ENCODE measurements around the gene JAG2. TPM values are rescaled to one million over a fixed set of nuclear protein-coding genes. Genes with fewer than 3 reads are reported as not detected.

The JAG2 gene
- total and polyA plus RNA-seq, 2 of the 13 experiments (the other 11 are each of a cell fraction or from before 2014, with no cell fraction given): 0.04 to 0.16 TPM

GRCh38 chr14:105150026-105150367 is 18.6 kb downstream of the JAG2 start:
- TF ChIP-seq ZEB1 (IDR thresholded peaks at IDR 0.05; ENCODE audit: insufficient replicate concordance, low read depth) (no peak), ZNF841 (CRISPR knock-in tag; IDR thresholded peaks at IDR 0.05; ENCODE audit: borderline replicate concordance) (no peak), NFAT5 (CRISPR knock-in tag; IDR thresholded peaks at IDR 0.05) (no peak), JUND (CRISPR knock-in tag; IDR thresholded peaks at IDR 0.05) (no peak), TARDBP (CRISPR knock-in tag; IDR thresholded peaks at IDR 0.05) (no peak), ZFP36L1 (CRISPR knock-in tag; IDR thresholded peaks at IDR 0.05) (no peak)
- TF ChIP-seq, protein P1, sequence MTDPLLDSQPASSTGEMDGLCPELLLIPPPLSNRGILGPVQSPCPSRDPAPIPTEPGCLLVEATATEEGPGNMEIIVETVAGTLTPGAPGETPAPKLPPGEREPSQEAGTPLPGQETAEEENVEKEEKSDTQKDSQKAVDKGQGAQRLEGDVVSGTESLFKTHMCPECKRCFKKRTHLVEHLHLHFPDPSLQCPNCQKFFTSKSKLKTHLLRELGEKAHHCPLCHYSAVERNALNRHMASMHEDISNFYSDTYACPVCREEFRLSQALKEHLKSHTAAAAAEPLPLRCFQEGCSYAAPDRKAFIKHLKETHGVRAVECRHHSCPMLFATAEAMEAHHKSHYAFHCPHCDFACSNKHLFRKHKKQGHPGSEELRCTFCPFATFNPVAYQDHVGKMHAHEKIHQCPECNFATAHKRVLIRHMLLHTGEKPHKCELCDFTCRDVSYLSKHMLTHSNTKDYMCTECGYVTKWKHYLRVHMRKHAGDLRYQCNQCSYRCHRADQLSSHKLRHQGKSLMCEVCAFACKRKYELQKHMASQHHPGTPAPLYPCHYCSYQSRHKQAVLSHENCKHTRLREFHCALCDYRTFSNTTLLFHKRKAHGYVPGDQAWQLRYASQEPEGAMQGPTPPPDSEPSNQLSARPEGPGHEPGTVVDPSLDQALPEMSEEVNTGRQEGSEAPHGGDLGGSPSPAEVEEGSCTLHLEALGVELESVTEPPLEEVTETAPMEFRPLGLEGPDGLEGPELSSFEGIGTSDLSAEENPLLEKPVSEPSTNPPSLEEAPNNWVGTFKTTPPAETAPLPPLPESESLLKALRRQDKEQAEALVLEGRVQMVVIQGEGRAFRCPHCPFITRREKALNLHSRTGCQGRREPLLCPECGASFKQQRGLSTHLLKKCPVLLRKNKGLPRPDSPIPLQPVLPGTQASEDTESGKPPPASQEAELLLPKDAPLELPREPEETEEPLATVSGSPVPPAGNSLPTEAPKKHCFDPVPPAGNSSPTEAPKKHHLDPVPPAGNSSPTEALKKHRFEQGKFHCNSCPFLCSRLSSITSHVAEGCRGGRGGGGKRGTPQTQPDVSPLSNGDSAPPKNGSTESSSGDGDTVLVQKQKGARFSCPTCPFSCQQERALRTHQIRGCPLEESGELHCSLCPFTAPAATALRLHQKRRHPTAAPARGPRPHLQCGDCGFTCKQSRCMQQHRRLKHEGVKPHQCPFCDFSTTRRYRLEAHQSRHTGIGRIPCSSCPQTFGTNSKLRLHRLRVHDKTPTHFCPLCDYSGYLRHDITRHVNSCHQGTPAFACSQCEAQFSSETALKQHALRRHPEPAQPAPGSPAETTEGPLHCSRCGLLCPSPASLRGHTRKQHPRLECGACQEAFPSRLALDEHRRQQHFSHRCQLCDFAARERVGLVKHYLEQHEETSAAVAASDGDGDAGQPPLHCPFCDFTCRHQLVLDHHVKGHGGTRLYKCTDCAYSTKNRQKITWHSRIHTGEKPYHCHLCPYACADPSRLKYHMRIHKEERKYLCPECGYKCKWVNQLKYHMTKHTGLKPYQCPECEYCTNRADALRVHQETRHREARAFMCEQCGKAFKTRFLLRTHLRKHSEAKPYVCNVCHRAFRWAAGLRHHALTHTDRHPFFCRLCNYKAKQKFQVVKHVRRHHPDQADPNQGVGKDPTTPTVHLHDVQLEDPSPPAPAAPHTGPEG (CRISPR knock-in tag; IDR thresholded peaks at IDR 0.05): no peak
- 0% methylated on average over 1 of the region's 4 CpGs for WGBS (ENCODE audit: low lambda C conversion rate)
- Histone ChIP-seq H3K9me3 (ENCODE audit: low read length) (no peaks in the 10 kb centered on the region), H2AFZ (ENCODE audit: low read length) (no peak overlapping the region), H3K4me3 (replicated peaks in 1 of 3; ENCODE audit: insufficient read depth in 1 of 3, low read depth in 2 of 3, low read length in 3 of 3) (no peak overlapping the region), H3K27me3 (ENCODE audit: control insufficient read depth in 1 of 2, insufficient read depth in 2 of 2, low read length in 2 of 2) (peaks cover 28 to 55% of the 10 kb centered on the region in 2 experiments; a peak in 4 of 5 replicates), H4K20me1 (ENCODE audit: insufficient read depth, low read length) (no peaks in the 10 kb centered on the region), H3K27ac (ENCODE audit: extremely low read length, insufficient read depth, low read length) (no peak overlapping the region), H3K4me1 (ENCODE audit: insufficient read depth, low read length) (no peaks in the 10 kb centered on the region), H3K4me2 (ENCODE audit: low read depth, low read length) (no peak overlapping the region), H3K79me2 (ENCODE audit: insufficient read depth, low read length) (no peaks in the 10 kb centered on the region), H3K36me3 (replicated peaks in 1 of 2; ENCODE audit: control insufficient read depth in 1 of 2, insufficient read depth in 2 of 2, low read length in 2 of 2) (no peaks in the 10 kb centered on the region), H3K9ac (ENCODE audit: insufficient read depth, low read depth, low read length) (no peak overlapping the region)
- ATAC-seq: no peak
- no peak for DNase-seq (ENCODE audit: low spot score)
- intact Hi-C loops (cut with micrococcal nuclease; ENCODE audit: unreplicated experiment) (no loop called here), in situ Hi-C loops (cut with HindIII; ENCODE audit: extremely low pct_ligation_motif_present, low pct_unique_long_range_greater_than_20kb) (no loop called here)
- ChIA-PET POLR2A (no interaction called here), CTCF (ENCODE audit: low intra/inter-chr PET ratio, low total read pairs) (no interaction called here)
- FAIRE-seq: no peak
- BruUV-seq (replicated peaks): no TSS peak
